Measurements from ENCODE around the gene PDXP.

Gene PDXP

DNA sequence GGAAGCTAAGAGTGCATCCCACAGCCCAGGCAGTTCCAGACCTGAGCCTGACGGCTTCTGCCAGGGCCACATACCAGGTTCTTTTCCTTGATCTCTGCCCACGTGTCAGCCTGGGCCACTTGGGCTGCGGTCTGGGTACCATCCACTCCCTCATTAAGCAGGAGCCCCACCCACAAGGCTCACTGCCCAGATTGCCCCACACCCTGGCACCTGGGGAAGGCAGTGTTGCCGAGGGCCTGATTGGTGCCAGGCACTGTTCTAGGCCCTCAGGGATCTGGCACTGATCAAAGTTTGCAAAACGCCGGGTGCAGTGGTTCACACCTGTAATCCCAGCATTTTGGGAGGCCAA, 34.5 kb upstream of the PDXP start:
- DNase-seq (ENCODE audit: extremely low read depth, low read depth) = no peak
- no peak for TF ChIP-seq CTCF (IDR thresholded peaks at IDR 0.05; ENCODE audit: low read depth, low read length, missing control alignments)
- H3K4me3 ChIP-seq (replicated peaks; ENCODE audit: low read depth, low read length) = no peak overlapping the region

- TF ChIP-seq CTCF (IDR thresholded peaks at IDR 0.05; ENCODE audit: low read depth, low read length, missing control alignments) = no peak
- no peak overlapping the region for H3K4me3 ChIP-seq (replicated peaks; ENCODE audit: low read depth, low read length)
- no peak for DNase-seq (ENCODE audit: extremely low read depth, low read depth)
Measured at GRCh38 chr22:37624876-37625275, 33.6 kb upstream of the PDXP start.

DNA sequence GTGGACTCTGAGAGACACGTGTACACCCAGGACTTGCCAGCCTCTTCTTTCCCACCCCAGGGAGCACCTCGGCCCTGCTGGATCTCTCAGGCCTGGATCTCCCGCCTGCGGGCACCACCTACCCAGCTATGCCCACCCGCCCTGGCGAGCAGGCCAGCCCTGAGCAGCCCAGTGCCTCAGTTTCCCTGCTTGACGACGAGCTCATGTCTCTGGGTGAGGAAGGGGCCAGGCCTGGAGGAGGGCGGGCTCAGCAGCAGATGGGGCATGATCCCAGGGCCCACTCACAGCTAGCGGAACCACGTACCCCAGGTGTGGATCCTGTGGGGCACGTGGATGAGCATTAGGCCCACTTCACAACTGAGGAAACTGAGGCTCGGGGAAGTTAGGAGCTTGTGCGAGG, 32.8 kb upstream of the PDXP start:
- DNase-seq (ENCODE audit: extremely low read depth, low read depth) = no peak
- no peak overlapping the region for H3K4me3 ChIP-seq (replicated peaks; ENCODE audit: low read depth, low read length)

DNA sequence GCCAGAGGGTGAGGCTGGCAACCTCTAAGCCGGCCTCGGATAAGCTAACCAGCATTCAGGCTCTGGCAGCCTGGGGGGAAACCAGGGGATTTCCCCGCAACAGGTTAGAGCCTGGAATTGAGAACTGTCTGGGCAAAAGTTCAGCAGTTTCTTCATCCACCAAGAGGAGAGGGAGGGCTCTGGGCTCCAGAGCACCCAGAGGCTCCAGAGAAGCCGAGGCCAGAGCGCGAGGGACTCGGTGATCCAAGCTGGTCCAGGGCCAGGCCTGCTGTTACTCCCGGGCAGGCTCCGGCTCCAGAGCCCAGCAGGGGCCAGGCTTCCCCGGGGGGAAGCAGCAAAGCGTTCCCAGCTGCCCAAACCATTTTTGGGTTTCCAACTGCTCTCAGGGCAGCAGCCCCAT, 32.4 kb upstream of the PDXP start:
- TF ChIP-seq CTCF (IDR thresholded peaks at IDR 0.05; ENCODE audit: low read depth, low read length, missing control alignments) = no peak
- no peak overlapping the region for H3K4me3 ChIP-seq (replicated peaks; ENCODE audit: low read depth, low read length)
- DNase-seq (ENCODE audit: extremely low read depth, low read depth) = no peak

More for the DNA sequence above, 32.8 kb upstream of the PDXP start:
- no peak for TF ChIP-seq CTCF (IDR thresholded peaks at IDR 0.05; ENCODE audit: low read depth, low read length, missing control alignments)

- no peak for TF ChIP-seq CTCF (IDR thresholded peaks at IDR 0.05; ENCODE audit: low read depth, low read length, missing control alignments)
Measured at GRCh38 chr22:37626556-37627075, 31.9 kb upstream of the PDXP start.

DNA sequence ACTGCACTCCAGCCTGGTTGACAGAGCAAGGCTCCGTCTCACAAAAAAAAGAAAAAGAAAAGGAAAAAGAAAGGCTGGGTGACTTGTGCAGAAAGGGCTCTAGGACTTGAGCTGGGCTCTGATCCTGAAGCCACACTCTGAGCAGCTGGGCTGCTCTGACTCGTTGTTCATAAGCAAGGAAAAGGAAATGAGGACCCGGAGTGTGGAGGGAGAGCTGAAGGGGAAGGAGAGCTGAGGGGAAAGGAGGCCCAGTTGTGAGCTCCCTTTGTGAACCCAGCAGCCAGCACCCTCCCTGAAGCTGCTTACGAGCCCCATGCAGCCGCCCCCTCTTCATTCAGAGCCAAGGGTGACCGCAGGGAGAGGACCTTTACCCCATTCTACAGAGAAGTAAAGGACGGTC, 31.4 kb upstream of the PDXP start:
- TF ChIP-seq CTCF (IDR thresholded peaks at IDR 0.05; ENCODE audit: low read depth, low read length, missing control alignments) = no peak
- no peak overlapping the region for H3K4me3 ChIP-seq (replicated peaks; ENCODE audit: low read depth, low read length)
- no peak for DNase-seq (ENCODE audit: extremely low read depth, low read depth)

More at GRCh38 chr22:37626556-37627075, 31.9 kb upstream of the PDXP start:
- H3K4me3 ChIP-seq (replicated peaks; ENCODE audit: low read depth, low read length) = no peak overlapping the region
- DNase-seq (ENCODE audit: extremely low read depth, low read depth) = no peak

- DNase-seq (ENCODE audit: extremely low read depth, low read depth) = no peak
Measured at GRCh38 chr22:37627545-37627944, 31.0 kb upstream of the PDXP start.

More at GRCh38 chr22:37627545-37627944, 31.0 kb upstream of the PDXP start:
- no peak for TF ChIP-seq CTCF (IDR thresholded peaks at IDR 0.05; ENCODE audit: low read depth, low read length, missing control alignments)
- H3K4me3 ChIP-seq (replicated peaks; ENCODE audit: low read depth, low read length) = no peak overlapping the region

Measured in HFF-Myc (cell line).